Memory B cell (primary cell): ENCODE measurements around the gene ZNF189.
"Not testable (repeated sequence)": the region's sequence is repeated elsewhere in the genome, so short reads cannot be mapped to it uniquely, and the experiment has no call there.

Source experiments
- ATAC-seq: fragments of 150-1000 bp; cut with Tn5 transposase; 2 replicates; pipeline ENCODE4 v1.10.0; 2021; ENCODE audit warnings: low read depth, mild to moderate bottlenecking, moderate library complexity
- DNase-seq, 2 donors: peaks; one replicate each; pipeline ENCODE4 v3.0.0; 2022; ENCODE audit warnings: low spot score in 2 of 2
- H3K27ac Mint-ChIP-seq: one replicate; pipeline ENCODE4 v1.8.0; 2022; ENCODE audit warnings: mild to moderate bottlenecking, moderate library complexity, mixed read lengths
- H3K27me3 Mint-ChIP-seq: one replicate; pipeline ENCODE4 v1.8.0; 2022; ENCODE audit warnings: mixed read lengths
- H3K36me3 Mint-ChIP-seq: one replicate; pipeline ENCODE4 v1.8.0; 2022; ENCODE audit warnings: mild to moderate bottlenecking, mixed read lengths
- H3K4me1 Mint-ChIP-seq: one replicate; pipeline ENCODE4 v1.8.0; 2022; ENCODE audit warnings: mixed read lengths
- H3K4me3 Mint-ChIP-seq: one replicate; pipeline ENCODE4 v1.8.0; 2022; ENCODE audit warnings: mild to moderate bottlenecking, moderate library complexity, mixed read lengths
- H3K9me3 Mint-ChIP-seq: one replicate; pipeline ENCODE4 v1.8.0; 2022; ENCODE audit warnings: mixed read lengths

ZNF189 gene

DNA sequence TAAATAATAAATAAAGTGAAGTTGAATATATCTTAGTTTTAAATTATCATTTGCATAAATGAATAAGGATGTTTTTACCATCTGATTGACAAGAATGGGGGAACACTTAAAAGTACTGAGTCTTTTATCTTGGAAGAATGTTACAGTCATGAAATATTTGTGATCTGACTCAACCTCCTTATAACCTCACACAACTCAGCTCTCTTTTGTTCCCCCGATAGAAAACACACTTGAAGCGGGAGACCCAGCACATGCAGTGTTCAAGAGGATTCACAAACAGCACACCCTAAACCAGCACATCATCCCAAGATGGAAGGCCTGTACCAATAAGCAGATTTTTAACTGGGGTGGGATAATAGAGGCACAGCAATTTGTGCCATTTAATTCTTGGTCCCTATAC lies 29.4 kb upstream of the ZNF189 start:
- H3K27me3 Mint-ChIP-seq = peaks cover 2% of the 10 kb centered on the region
- no peak for DNase-seq
- peaks cover 3% of the 10 kb centered on the region for H3K9me3 Mint-ChIP-seq
- H3K27ac Mint-ChIP-seq = no peak overlapping the region
- no peak for ATAC-seq
- no peak overlapping the region for H3K4me3 Mint-ChIP-seq
- no peaks in the 10 kb centered on the region for H3K4me1 Mint-ChIP-seq
- no peaks in the 10 kb centered on the region for H3K36me3 Mint-ChIP-seq

DNA sequence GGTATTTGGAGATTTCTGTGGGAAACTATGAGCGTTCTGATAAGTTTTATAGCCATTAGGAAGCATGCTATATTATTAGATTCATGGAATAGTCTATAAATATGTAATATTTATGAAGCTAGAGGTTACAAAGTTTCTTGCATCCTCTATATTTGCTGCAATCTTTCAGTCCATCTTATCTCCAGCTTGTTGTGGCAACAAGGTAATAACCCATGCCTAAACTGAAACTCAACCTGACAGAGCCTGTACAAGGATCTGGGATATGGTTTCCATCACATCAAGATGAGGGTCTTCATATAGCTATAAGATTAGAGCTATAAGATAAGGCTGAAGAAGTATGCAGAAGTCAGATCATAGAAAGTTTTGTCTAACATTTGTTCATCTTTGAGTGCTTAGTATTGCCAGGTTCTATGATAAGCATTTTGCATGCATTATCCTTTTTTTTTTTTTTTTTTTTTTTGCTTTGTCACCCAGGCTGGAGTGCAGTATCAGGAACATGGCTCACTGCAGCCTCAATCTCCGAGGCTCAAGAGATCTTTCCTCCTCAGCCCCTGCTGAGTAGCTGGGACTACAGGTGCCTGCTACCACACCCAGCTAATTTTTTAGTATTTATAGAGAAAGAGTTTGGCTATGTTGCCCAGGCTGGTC lies 28.6 kb upstream of the ZNF189 start:
- ATAC-seq (no peak), DNase-seq (no peak)
- H3K4me3 Mint-ChIP-seq = no peak overlapping the region
- H3K4me1 Mint-ChIP-seq = no peaks in the 10 kb centered on the region
- peaks cover 3% of the 10 kb centered on the region for H3K9me3 Mint-ChIP-seq
- H3K27me3 Mint-ChIP-seq = peaks cover 2% of the 10 kb centered on the region
- no peaks in the 10 kb centered on the region for H3K36me3 Mint-ChIP-seq
- no peak overlapping the region for H3K27ac Mint-ChIP-seq

DNA sequence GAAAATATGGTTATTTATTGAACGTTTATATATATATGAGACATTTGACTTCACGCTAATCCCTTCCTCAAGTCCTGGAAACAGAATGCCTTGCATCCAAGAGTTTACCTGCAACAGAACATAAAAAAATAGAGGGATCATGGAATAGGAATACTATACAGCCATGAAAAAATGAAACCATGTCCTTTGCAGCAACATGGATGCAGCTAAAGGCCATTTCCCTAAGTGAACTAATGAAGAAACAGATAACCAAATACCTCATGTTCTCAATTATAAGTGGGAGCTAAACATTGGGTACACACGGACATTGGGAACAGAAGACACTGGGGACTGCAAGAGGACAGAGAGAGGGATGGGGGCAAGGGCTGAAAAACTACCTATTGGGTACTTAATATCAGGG lies 26.8 kb upstream of the ZNF189 start:
- no peaks in the 10 kb centered on the region for H3K4me1 Mint-ChIP-seq
- ATAC-seq = no peak

DNA sequence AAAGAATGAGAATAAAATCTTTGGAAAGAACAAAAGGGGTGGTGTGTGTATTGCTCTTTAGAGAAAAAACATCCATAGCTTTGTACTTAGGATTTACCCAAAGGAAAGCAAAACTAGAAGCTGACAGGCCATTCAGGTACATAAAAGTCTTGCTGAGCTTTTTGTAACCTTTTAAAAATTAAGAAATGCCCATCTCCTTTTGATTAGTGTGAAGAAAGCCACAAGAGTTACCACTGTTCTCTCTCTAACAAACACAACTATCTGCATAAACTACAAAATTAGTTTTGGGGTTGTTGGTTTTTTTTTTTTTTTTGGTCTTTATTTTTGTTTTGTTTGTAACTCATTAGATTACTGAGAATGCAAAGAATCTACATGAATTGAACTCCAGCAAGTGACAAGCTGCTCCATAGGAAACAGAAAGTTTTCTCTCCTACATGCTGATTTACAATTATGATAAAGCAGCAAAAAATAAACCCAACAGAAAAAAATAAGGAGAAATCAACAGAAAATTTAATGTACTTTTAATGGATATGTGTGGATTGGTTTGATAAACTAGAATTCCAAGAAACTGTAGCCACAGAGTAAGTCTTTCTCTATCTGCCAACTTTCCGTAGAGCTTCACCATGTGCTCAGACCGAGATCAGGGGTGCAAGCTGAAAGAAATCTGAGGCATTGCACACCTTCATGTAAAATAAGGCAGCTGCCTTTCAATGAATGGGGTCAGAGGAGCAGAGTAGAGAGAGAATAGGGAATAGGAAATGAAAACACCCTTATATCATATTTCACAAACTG lies 26.1 kb upstream of the ZNF189 start:
- ATAC-seq = no peak
- Mint-ChIP-seq H3K36me3 (peaks cover 1% of the 10 kb centered on the region), H3K4me1 (no peaks in the 10 kb centered on the region), H3K9me3 (peaks cover 4% of the 10 kb centered on the region), H3K27ac (no peak overlapping the region), H3K27me3 (peaks cover 6% of the 10 kb centered on the region), H3K4me3 (no peak overlapping the region)
- no peak for DNase-seq

More for the DNA sequence above, 26.8 kb upstream of the ZNF189 start:
- no peak for DNase-seq
- Mint-ChIP-seq H3K27me3 (peaks cover 6% of the 10 kb centered on the region), H3K36me3 (no peaks in the 10 kb centered on the region), H3K9me3 (peaks cover 3% of the 10 kb centered on the region), H3K4me3 (no peak overlapping the region), H3K27ac (no peak overlapping the region)

DNA sequence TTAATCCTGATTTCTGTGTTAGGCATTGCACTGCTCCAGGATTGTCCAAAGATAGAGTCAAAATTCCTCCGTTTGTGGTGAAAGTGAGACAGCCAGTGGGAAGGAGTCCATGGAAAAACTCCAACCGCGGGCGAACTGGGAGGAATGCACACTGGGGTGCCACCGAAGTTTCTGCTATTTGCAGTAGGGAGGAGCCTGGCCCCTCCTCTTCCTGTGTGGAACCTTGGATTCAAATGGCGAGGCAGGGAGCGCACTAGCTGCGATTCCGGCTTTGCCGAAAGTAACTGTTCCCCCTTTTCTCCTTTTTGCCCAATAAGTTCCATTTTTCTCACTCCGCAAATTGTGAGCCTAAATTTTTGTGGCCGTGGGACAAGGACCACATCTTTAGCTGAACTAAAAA lies 23.1 kb upstream of the ZNF189 start:
- no peak overlapping the region for H3K27ac Mint-ChIP-seq
- H3K27me3 Mint-ChIP-seq = peaks cover 9% of the 10 kb centered on the region
- ATAC-seq = no peak
- H3K4me3 Mint-ChIP-seq = no peak overlapping the region
- peaks cover 5% of the 10 kb centered on the region for H3K36me3 Mint-ChIP-seq
- peaks cover 8% of the 10 kb centered on the region for H3K9me3 Mint-ChIP-seq
- H3K4me1 Mint-ChIP-seq = no peaks in the 10 kb centered on the region
- DNase-seq = no peak

DNA sequence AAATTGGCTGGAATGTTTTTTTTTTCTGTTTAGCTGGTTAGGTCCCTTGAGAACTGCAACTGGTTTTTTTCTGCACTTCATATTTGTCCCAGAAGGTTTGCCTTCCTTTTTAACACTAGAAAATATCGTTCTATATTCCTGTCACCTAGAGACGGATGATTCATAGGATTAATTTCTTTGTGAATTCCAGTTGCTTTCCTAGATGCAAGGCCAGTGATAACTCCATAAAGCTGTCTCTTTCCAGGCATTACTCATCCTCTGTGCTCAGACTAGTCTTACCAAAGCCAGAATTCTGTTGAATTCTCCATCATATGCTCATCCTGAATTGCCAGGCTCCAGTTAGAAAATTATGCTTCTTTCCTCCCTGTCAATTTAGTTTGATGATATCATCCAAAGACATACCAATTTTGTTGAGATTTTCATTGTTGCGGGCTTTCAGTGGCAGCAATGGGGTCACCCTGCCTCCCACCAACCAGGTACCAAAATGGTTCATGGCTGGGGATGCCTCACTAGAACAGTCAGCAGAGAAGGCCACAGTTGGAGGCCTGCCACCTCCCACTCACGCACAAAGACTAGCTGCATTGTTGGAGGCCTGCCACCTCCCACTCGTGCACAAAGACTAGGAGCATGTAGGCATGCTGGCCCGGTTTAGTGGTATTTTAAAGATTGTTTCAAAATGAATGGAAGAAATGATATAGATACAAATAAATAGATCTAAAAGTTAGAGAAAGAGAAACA lies 22.4 kb upstream of the ZNF189 start:
- Mint-ChIP-seq H3K27ac (no peak overlapping the region), H3K36me3 (peaks cover 5% of the 10 kb centered on the region), H3K27me3 (peaks cover 7% of the 10 kb centered on the region), H3K9me3 (peaks cover 8% of the 10 kb centered on the region), H3K4me1 (no peaks in the 10 kb centered on the region), H3K4me3 (no peak overlapping the region)
- DNase-seq = no peak
- ATAC-seq = no peak

DNA sequence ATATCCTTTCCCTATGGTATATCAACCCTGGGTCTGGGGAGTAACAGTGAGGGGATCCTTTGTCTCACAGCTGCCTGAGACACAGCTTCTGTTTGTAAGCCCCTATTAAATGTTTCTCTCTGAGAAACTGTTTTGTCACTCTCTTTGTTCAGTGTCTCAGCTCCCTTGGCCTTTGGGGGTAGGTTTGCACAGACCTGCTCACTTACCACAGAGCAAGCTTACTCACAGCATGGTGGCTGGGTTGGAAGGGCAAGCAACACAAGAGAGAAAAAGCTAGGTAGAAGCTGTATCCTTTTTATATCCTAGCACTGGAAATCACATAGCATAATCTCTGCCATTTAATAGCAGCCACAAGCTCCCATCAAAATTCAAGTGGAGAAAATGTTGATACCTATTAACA lies 18.4 kb upstream of the ZNF189 start:
- H3K4me3 Mint-ChIP-seq = no peak overlapping the region
- ATAC-seq = no peak

DNA sequence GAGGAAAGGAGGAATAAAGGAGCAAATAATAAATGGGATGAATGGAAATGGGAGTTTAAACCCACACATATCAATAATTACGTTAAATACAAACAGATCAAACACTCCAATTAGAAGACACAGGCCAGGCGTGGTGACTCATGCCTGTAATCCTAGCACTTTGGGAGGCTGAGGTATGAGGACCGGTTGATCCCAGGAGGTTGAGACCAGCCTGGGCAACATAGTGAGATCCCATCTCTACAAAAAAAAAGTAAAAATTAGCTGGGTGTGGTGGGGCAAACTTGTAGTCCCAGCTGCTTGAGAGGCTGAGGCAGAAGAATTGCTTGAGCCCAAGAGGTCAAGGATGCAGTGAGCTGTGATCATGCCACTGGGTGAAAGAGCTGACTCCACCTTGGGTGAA lies 17.5 kb upstream of the ZNF189 start:
- DNase-seq (no peak), ATAC-seq (no peak)
- Mint-ChIP-seq H3K4me3 (no peak overlapping the region), H3K9me3 (peaks cover 13% of the 10 kb centered on the region), H3K27ac (no peak overlapping the region), H3K27me3 (peaks cover 3% of the 10 kb centered on the region), H3K36me3 (peaks cover 13% of the 10 kb centered on the region), H3K4me1 (no peaks in the 10 kb centered on the region)

More for the DNA sequence above, 18.4 kb upstream of the ZNF189 start:
- Mint-ChIP-seq H3K36me3 (peaks cover 10% of the 10 kb centered on the region), H3K27ac (no peak overlapping the region), H3K9me3 (peaks cover 11% of the 10 kb centered on the region), H3K4me1 (no peaks in the 10 kb centered on the region), H3K27me3 (peaks cover 7% of the 10 kb centered on the region)
- DNase-seq = no peak

DNA sequence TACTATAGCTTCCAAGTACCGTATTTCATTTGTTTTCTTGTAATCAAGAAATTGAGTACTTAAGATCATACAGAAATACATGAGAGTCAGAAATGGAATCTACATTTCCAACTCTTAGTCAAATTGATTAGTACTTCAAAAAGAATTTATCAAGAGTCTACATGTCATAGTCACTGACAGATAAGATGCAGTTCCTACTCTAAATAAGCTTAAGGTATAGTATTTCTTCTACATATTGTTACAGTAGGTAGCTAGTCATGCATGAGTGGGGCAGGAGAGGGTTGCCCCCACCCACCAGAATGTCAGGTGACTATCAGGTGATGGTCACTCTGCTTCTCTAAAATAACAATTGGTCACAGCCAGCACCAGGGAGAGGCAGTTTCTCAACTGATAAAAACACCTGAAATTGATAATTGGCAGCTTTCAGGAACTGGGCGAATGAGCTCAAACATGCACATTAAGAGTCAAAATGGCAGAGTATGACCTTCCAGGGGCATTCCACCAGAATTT lies 16.8 kb upstream of the ZNF189 start:
- H3K9me3 Mint-ChIP-seq = peaks cover 13% of the 10 kb centered on the region
- H3K36me3 Mint-ChIP-seq = peaks cover 14% of the 10 kb centered on the region
- ATAC-seq (no peak), DNase-seq (no peak)
- H3K4me1 Mint-ChIP-seq = no peaks in the 10 kb centered on the region
- H3K27me3 Mint-ChIP-seq = peaks cover 3% of the 10 kb centered on the region
- no peak overlapping the region for H3K4me3 Mint-ChIP-seq
- H3K27ac Mint-ChIP-seq = no peak overlapping the region

DNA sequence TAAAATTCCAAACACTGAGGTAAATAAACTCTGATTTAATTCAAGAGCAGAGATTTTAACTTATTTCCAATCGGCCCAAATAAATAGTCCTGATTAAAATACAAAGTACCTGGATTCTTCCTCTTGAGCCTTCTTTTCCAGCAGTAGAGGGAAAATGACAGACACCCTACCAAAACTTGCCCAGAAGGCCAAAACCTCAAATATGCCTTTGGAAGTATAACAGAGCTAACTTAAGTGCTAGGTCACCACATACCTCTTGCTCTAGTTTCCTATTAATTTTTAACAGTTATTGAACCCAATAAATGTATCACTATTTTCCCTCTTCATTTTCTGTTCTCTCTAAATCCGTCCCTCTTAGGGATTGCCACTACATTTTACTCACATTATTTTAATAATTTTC lies 15.3 kb upstream of the ZNF189 start:
- H3K27me3 Mint-ChIP-seq = no peaks in the 10 kb centered on the region

DNA sequence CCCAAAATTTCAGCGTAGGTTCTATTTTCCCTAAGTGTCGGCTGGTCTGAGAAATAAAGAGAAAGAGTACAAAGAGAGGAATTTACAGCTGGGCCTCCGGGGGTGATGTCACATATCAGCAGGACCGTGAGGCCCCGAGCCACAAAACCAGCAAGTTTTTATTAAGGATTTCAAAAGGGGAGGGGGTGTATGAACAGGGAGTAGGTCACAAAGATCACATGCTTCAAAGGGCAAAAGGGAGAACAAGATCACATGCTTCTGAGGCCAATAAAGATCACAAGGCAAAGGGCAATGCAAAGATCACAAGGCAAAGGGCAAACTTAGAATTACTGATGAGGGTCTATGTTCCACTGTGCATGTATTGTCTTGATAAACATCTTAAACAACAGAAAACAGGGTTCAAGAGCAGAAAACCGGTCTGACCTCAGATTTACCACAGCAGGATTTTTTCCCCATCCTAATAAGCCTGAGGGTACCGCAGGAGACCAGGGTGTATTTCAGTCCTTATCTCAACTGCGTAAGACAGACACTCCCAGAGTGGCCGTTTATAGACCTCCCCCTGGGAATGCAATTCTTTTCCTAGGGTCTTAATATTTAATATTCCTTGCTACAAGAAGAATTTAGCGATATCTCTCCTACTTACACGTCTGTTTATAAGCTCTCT lies 13.6 kb upstream of the ZNF189 start, which contains the start of gene BAAT:
TSS of gene BAAT (minus strand) at position 134 of the 664 bp plus-strand sequence. CDS start 13,602 bp downstream, outside the sequence.
- not testable (repeated sequence) for DNase-seq

More for the DNA sequence above, 15.3 kb upstream of the ZNF189 start:
- ATAC-seq = no peak
- Mint-ChIP-seq H3K4me1 (peaks cover 5% of the 10 kb centered on the region), H3K27ac (no peak overlapping the region), H3K4me3 (no peak overlapping the region), H3K9me3 (peaks cover 8% of the 10 kb centered on the region), H3K36me3 (peaks cover 11% of the 10 kb centered on the region)
- no peak for DNase-seq

DNA sequence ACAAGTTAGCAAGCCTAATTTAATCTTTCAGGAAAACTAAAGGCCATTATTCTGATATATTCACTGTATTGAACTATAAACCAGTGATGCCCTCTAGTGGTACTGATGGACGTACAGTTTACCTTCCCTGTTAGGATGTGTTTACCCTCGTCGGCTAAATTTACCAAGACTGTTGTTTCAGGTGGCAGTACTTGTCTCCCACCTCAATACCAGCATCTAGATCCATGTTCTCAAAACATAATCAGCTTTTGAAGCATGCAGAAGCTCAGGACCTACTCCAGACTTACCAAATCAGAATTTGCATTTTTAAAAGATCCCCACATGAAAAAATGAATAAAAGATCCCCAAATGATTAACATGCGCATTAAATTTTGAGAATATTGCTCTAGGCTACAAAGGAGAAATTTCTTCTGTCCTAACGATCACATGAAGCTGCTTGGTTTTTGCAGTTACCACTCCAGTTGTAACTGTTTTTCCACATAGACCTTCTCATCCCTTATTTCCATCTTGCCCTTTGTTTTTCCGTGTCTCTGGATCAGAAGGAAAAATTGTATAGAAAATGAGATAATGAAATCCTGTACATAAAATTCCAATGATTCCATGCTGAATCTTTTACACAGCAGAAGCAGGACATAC lies 10.7 kb upstream of the ZNF189 start:
- Mint-ChIP-seq H3K4me3 (no peak overlapping the region), H3K9me3 (peaks cover 13% of the 10 kb centered on the region), H3K4me1 (peaks cover 22% of the 10 kb centered on the region), H3K27ac (peak overlapping the region; percentile 16), H3K36me3 (peaks cover 35% of the 10 kb centered on the region), H3K27me3 (no peaks in the 10 kb centered on the region)
- peak; percentile 70 for ATAC-seq
- DNase-seq = no peak

More for the DNA sequence above, 13.6 kb upstream of the ZNF189 start, which contains the start of gene BAAT:
- not testable (repeated sequence) for H3K27me3 Mint-ChIP-seq, H3K27ac Mint-ChIP-seq, H3K9me3 Mint-ChIP-seq, H3K4me3 Mint-ChIP-seq, H3K4me1 Mint-ChIP-seq, ATAC-seq
- H3K36me3 Mint-ChIP-seq = peaks cover 11% of the 10 kb centered on the region

DNA sequence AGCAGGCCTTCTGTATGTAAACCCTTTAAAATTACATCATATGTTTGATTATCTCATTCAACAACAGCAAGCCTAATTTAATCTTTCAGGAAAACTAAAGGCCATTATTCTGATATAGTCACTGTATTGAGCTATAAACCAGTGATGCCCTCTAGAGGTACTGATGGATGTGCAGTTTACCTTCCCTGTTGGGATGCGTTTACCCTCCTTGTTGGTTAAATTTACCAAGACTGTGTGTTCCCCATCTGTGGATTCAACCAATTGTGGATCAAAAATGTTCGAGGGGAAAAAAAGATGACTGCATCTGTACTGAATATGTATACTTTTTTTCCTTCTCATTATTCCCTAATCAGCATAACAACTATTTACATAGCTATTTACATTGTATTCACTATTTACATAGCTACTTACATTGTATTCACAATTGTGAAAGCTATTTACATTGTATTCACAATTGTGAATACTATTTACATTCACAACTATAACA lies 10.1 kb upstream of the ZNF189 start:
- Mint-ChIP-seq H3K4me3 (no peak overlapping the region), H3K36me3 (peaks cover 38% of the 10 kb centered on the region), H3K4me1 (peaks cover 24% of the 10 kb centered on the region), H3K27ac (peak overlapping the region; percentile 16), H3K27me3 (no peaks in the 10 kb centered on the region), H3K9me3 (peaks cover 14% of the 10 kb centered on the region)
- DNase-seq (no peak), ATAC-seq (no peak)
